Vagina (tissue), 2 donors: ENCODE data around the gene BAHCC1.

Source experiments
- CTCF ChIP-seq, 3 experiments: fragments of 450-650 bp in 2 of 3; fragments of 200-600 bp in 1 of 3; sonication (generic) in 1 of 3; IDR thresholded peaks; one replicate each; pipeline ENCODE4 v1.5.1; 2017 to 2019; ENCODE audit warnings: antibody characterized with exemption in 3 of 3, mild to moderate bottlenecking in 2 of 3, moderate library complexity in 2 of 3
- POLR2AphosphoS5 ChIP-seq, 2 donors: sonication (generic); formaldehyde crosslinking; IDR thresholded peaks; one replicate each; pipeline ENCODE4 v1.9.0; 2017; ENCODE audit warnings: antibody characterized with exemption in 2 of 2, mild to moderate bottlenecking in 2 of 2, low read depth in 1 of 2; ENCODE audit not compliant: insufficient read depth in 1 of 2

- no peak for TF ChIP-seq CTCF (IDR thresholded peaks at IDR 0.05)
- TF ChIP-seq POLR2AphosphoS5 (IDR thresholded peaks at IDR 0.05; ENCODE audit: insufficient read depth in 1 of 2, low read depth in 1 of 2), result no peak
Observed at GRCh38 chr17:81476097-81476496, 80.8 kb downstream of the BAHCC1 start.
